Karpas-422 (cell line): ENCODE data around the gene S100A10. TPM values are rescaled to one million over a fixed set of nuclear protein-coding genes. Genes with fewer than 3 reads are reported as not detected.

ENCODE experiments used
- DNase-seq: peaks from one replicate; pipeline ENCODE4 v3.0.0-alpha.2; 2015
- H2AFZ ChIP-seq: fragments of 200-600 bp; sonication (generic); 2 replicates; pipeline ENCODE4 v1.6.1; 2014; ENCODE audit warnings: antibody characterized with exemption, low read length, mixed read lengths
- H3K27ac ChIP-seq: fragments of 200-600 bp; sonication (generic); 2 replicates; pipeline ENCODE4 v1.5.1; 2014; ENCODE audit warnings: mild to moderate bottlenecking, low read length, moderate library complexity
- H3K27me3 ChIP-seq: fragments of 200-600 bp; sonication (generic); 2 replicates; pipeline ENCODE4 v1.6.1; 2014; ENCODE audit warnings: low read length, mixed read lengths
- H3K36me3 ChIP-seq: fragments of 200-600 bp; sonication (generic); 2 replicates; pipeline ENCODE4 v1.6.1; 2014; ENCODE audit warnings: low read length, mixed read lengths; ENCODE audit not compliant: insufficient read depth
- H3K4me1 ChIP-seq: fragments of 200-600 bp; sonication (generic); 2 replicates; pipeline ENCODE4 v1.6.1; 2014; ENCODE audit warnings: mild to moderate bottlenecking, low read length, mixed read lengths
- H3K4me2 ChIP-seq: fragments of 200-600 bp; sonication (generic); 2 replicates; pipeline ENCODE4 v1.6.1; 2014; ENCODE audit warnings: low read length, low read depth, mild to moderate bottlenecking; ENCODE audit not compliant: poor library complexity, severe bottlenecking
- H3K4me3 ChIP-seq: fragments of 200-600 bp; sonication (generic); 2 replicates; pipeline ENCODE4 v1.5.1; 2014; ENCODE audit warnings: mild to moderate bottlenecking, antibody characterized with exemption, low read length, mixed read lengths
- H3K79me2 ChIP-seq: fragments of 200-600 bp; sonication (generic); 2 replicates; pipeline ENCODE4 v1.6.1; 2014; ENCODE audit warnings: mild to moderate bottlenecking, low read length, mixed read lengths
- H3K9ac ChIP-seq: fragments of 200-600 bp; sonication (generic); 2 replicates; pipeline ENCODE4 v1.6.0; 2014; ENCODE audit warnings: low read length
- H3K9me2 ChIP-seq: fragments of 200-600 bp; sonication (generic), shearing (Covaris generic); replicated peaks from 2 replicates; pipeline ENCODE4 v1.6.0; 2014; ENCODE audit warnings: mild to moderate bottlenecking, low read length, moderate library complexity; ENCODE audit not compliant: insufficient read depth
- H3K9me3 ChIP-seq: fragments of 300-700, 200-600 bp; sonication (generic); 2 replicates; pipeline ENCODE4 v1.6.1; 2014; ENCODE audit warnings: low read length, mixed read lengths
- H4K20me1 ChIP-seq: fragments of 200-600 bp; sonication (generic); 2 replicates; pipeline ENCODE4 v1.6.1; 2014; ENCODE audit warnings: mild to moderate bottlenecking, antibody characterized with exemption, low read length, low read depth; ENCODE audit not compliant: insufficient read depth
- total RNA-seq: library from RNA; depleted of rRNA; stranded (reverse); fragments of >200 nt; shearing (Covaris generic); gene quantifications from 2 replicates; pipeline ENCODE4 v1.2.3, GENCODE V29; 2014; ENCODE audit warnings: low replicate concordance

S100A10 gene
- total RNA-seq, 1 experiment from 2014 or later = 0.56 TPM

- no peaks in the 10 kb centered on the region for H3K9me2 ChIP-seq
- H3K79me2 ChIP-seq = no peaks in the 10 kb centered on the region
- H3K36me3 ChIP-seq = no peaks in the 10 kb centered on the region
- H3K27me3 ChIP-seq = no peaks in the 10 kb centered on the region
- H3K4me3 ChIP-seq = no peak overlapping the region
- peaks cover 18% of the 10 kb centered on the region for H3K4me1 ChIP-seq
- H2AFZ ChIP-seq = no peak overlapping the region
- H3K27ac ChIP-seq = no peak overlapping the region
- H3K9me3 ChIP-seq = no peaks in the 10 kb centered on the region
- no peak overlapping the region for H3K4me2 ChIP-seq
- DNase-seq = no peak
- H4K20me1 ChIP-seq = no peaks in the 10 kb centered on the region
- H3K9ac ChIP-seq = no peak overlapping the region
Observed at GRCh38 chr1:151995774-151996173, 2.1 kb upstream of the S100A10 start.

GRCh38 chr1:151994956-151995355, 1.3 kb upstream of the S100A10 start:
- no peak for DNase-seq
- Histone ChIP-seq H4K20me1 (no peaks in the 10 kb centered on the region), H3K27me3 (no peaks in the 10 kb centered on the region), H3K36me3 (no peaks in the 10 kb centered on the region), H3K79me2 (no peaks in the 10 kb centered on the region), H3K4me2 (no peak overlapping the region), H3K4me3 (no peak overlapping the region), H3K9me2 (no peaks in the 10 kb centered on the region), H3K4me1 (peaks cover 18% of the 10 kb centered on the region), H3K9ac (no peak overlapping the region), H2AFZ (no peak overlapping the region), H3K27ac (no peak overlapping the region), H3K9me3 (no peaks in the 10 kb centered on the region)

GRCh38 chr1:151993084-151993733, 450 bp downstream of the S100A10 start:
- H3K27ac ChIP-seq = no peak overlapping the region
- peaks cover 18% of the 10 kb centered on the region for H3K4me1 ChIP-seq
- H3K4me3 ChIP-seq = peak overlapping the region; percentile 66
- no peaks in the 10 kb centered on the region for H3K79me2 ChIP-seq
- H3K9ac ChIP-seq = peak overlapping the region; percentile 54
- no peaks in the 10 kb centered on the region for H3K27me3 ChIP-seq
- H3K36me3 ChIP-seq = no peaks in the 10 kb centered on the region
- no peaks in the 10 kb centered on the region for H3K9me3 ChIP-seq
- peak overlapping the region; percentile 81 for H3K4me2 ChIP-seq
- DNase-seq = peak; percentile 52
- no peaks in the 10 kb centered on the region for H4K20me1 ChIP-seq
- H2AFZ ChIP-seq = peak overlapping the region; percentile 96
- H3K9me2 ChIP-seq = no peaks in the 10 kb centered on the region

GRCh38 chr1:151992303-151993083, 1.2 kb downstream of the S100A10 start:
- no peaks in the 10 kb centered on the region for H3K27me3 ChIP-seq
- no peaks in the 10 kb centered on the region for H3K9me2 ChIP-seq
- peaks cover 18% of the 10 kb centered on the region for H3K4me1 ChIP-seq
- no peaks in the 10 kb centered on the region for H3K9me3 ChIP-seq
- H2AFZ ChIP-seq = 0 out of 2 replicates have a peak overlapping the region, but pooled peaks have one; percentile 96
- H3K4me2 ChIP-seq = peak overlapping the region; percentile 81
- H4K20me1 ChIP-seq = no peaks in the 10 kb centered on the region
- no peak overlapping the region for H3K27ac ChIP-seq
- DNase-seq = no peak
- no peaks in the 10 kb centered on the region for H3K36me3 ChIP-seq
- no peak overlapping the region for H3K9ac ChIP-seq
- peak overlapping the region; percentile 66 for H3K4me3 ChIP-seq
- H3K79me2 ChIP-seq = no peaks in the 10 kb centered on the region

- Histone ChIP-seq H3K9me3 (no peaks in the 10 kb centered on the region), H3K9me2 (no peaks in the 10 kb centered on the region), H3K27me3 (no peaks in the 10 kb centered on the region), H3K4me1 (peaks cover 18% of the 10 kb centered on the region), H3K36me3 (no peaks in the 10 kb centered on the region), H3K4me3 (no peak overlapping the region), H3K27ac (no peak overlapping the region), H3K9ac (no peak overlapping the region), H3K4me2 (no peak overlapping the region), H2AFZ (no peak overlapping the region), H4K20me1 (no peaks in the 10 kb centered on the region), H3K79me2 (no peaks in the 10 kb centered on the region)
- no peak for DNase-seq
Observed at GRCh38 chr1:151991663-151992302, 1.9 kb downstream of the S100A10 start.

- H3K27ac ChIP-seq = no peak overlapping the region
- no peak overlapping the region for H2AFZ ChIP-seq
- H3K9me2 ChIP-seq = no peaks in the 10 kb centered on the region
- H3K79me2 ChIP-seq = no peaks in the 10 kb centered on the region
- no peak overlapping the region for H3K9ac ChIP-seq
- no peak overlapping the region for H3K4me2 ChIP-seq
- no peaks in the 10 kb centered on the region for H4K20me1 ChIP-seq
- H3K36me3 ChIP-seq = no peaks in the 10 kb centered on the region
- no peak overlapping the region for H3K4me3 ChIP-seq
- H3K9me3 ChIP-seq = no peaks in the 10 kb centered on the region
- H3K27me3 ChIP-seq = no peaks in the 10 kb centered on the region
- DNase-seq = no peak
- H3K4me1 ChIP-seq = peaks cover 21% of the 10 kb centered on the region
Observed at GRCh38 chr1:151990856-151991198, 2.8 kb downstream of the S100A10 start.

GRCh38 chr1:151990058-151990855, 3.4 kb downstream of the S100A10 start:
- Histone ChIP-seq H3K36me3 (no peaks in the 10 kb centered on the region), H3K9me2 (no peaks in the 10 kb centered on the region), H4K20me1 (no peaks in the 10 kb centered on the region), H2AFZ (no peak overlapping the region), H3K27me3 (no peaks in the 10 kb centered on the region), H3K4me2 (no peak overlapping the region), H3K9ac (no peak overlapping the region), H3K4me3 (no peak overlapping the region), H3K79me2 (no peaks in the 10 kb centered on the region), H3K27ac (no peak overlapping the region), H3K9me3 (no peaks in the 10 kb centered on the region), H3K4me1 (peaks cover 21% of the 10 kb centered on the region)
- DNase-seq = no peak
